H1 (cell line): ENCODE data around the gene GALP. TPM values are rescaled to one million over a fixed set of nuclear protein-coding genes. Genes with fewer than 3 reads are reported as not detected.

Experiments used
- CTCF ChIA-PET: fragments of 300-600 bp; sonication (Branson Sonifier 250); formaldehyde crosslinking; loops from one replicate; lab custom pipeline; 2021; ENCODE audit not compliant: partially characterized antibody; lab: Charles Lee
- POLR2A ChIA-PET: fragments of 300-600 bp; sonication (Branson Sonifier 250); formaldehyde crosslinking; loops from one replicate; lab custom pipeline; 2021; ENCODE audit warnings: inconsistent platforms; ENCODE audit not compliant: partially characterized antibody; lab: Charles Lee
- DNase-seq, 2 experiments: peaks; one replicate each; pipeline versions ENCODE4 v3.0.0 to v3.0.0-alpha.2; 2010 to 2022; ENCODE audit warnings: low spot score in 2 of 2, low read depth in 1 of 2, mixed read lengths in 1 of 2
- FAIRE-seq: peaks from 2 replicates; lab custom pipeline; 2011; peaks lifted over from hg19 to GRCh38; lab: Jason Lieb, UNC
- H2AFZ ChIP-seq: 2 replicates; pipeline ENCODE4 v1.8.1; 2012; ENCODE audit warnings: low read length, inconsistent platforms
- H2AK5ac ChIP-seq: 2 replicates; pipeline ENCODE4 v1.6.1; 2013; ENCODE audit warnings: low read depth, low read length
- H2BK120ac ChIP-seq: replicated peaks from 2 replicates; pipeline ENCODE3; 2013; ENCODE audit warnings: low read depth, low read length, inconsistent platforms
- H2BK12ac ChIP-seq: 2 replicates; pipeline ENCODE4 v1.6.1; 2013; ENCODE audit warnings: low read depth, low read length
- H2BK15ac ChIP-seq: 2 replicates; pipeline ENCODE4 v1.6.1; 2013; ENCODE audit warnings: low read length
- H2BK20ac ChIP-seq: 2 replicates; pipeline ENCODE4 v1.6.1; 2013; ENCODE audit warnings: low read length
- H2BK5ac ChIP-seq: 2 replicates; pipeline ENCODE4 v1.6.1; 2013; ENCODE audit warnings: low read depth, low read length
- H3K14ac ChIP-seq: 2 replicates; pipeline ENCODE4 v1.6.1; 2013; ENCODE audit warnings: inconsistent platforms; ENCODE audit not compliant: insufficient read length
- H3K18ac ChIP-seq: 2 replicates; pipeline ENCODE4 v1.6.1; 2013; ENCODE audit warnings: low read length; ENCODE audit errors: extremely low read depth
- H3K23ac ChIP-seq: 2 replicates; pipeline ENCODE4 v1.6.1; 2013; ENCODE audit warnings: inconsistent platforms; ENCODE audit not compliant: insufficient read length
- H3K23me2 ChIP-seq: 2 replicates; pipeline ENCODE4 v1.6.1; 2013; ENCODE audit warnings: low read depth, low read length
- H3K27ac ChIP-seq: 2 replicates; pipeline ENCODE4 v1.6.1; 2011; ENCODE audit warnings: low read depth, low read length, inconsistent platforms
- H3K27me3 ChIP-seq, 4 experiments: replicated peaks in 1 of 4; 1 replicate in 1 of 4; 2 replicates in 3 of 4; pipeline versions ENCODE4 v1.6.1 to v1.8.1; 2011 to 2013; ENCODE audit warnings: low read length in 3 of 4, mild to moderate bottlenecking in 3 of 4, inconsistent platforms in 2 of 4, mixed read lengths in 2 of 4, moderate library complexity in 1 of 4; ENCODE audit not compliant: control insufficient read depth in 3 of 4, insufficient read depth in 3 of 4; ENCODE audit errors: extremely low read depth in 1 of 4
- H3K36me3 ChIP-seq, 4 experiments: 2 replicates each; pipeline versions ENCODE4 v1.6.1 to v1.8.1; 2011 to 2013; ENCODE audit warnings: mild to moderate bottlenecking in 4 of 4, low read length in 3 of 4, moderate library complexity in 2 of 4, control low read depth in 1 of 4, inconsistent platforms in 1 of 4; ENCODE audit not compliant: insufficient read depth in 4 of 4, control insufficient read depth in 2 of 4
- H3K4ac ChIP-seq: replicated peaks from 2 replicates; pipeline ENCODE3; 2013; ENCODE audit warnings: low read length, low read depth, mixed read lengths, inconsistent platforms; ENCODE audit not compliant: insufficient read length
- H3K4me1 ChIP-seq, 4 experiments: replicated peaks in 1 of 4; 1 replicate in 1 of 4; 2 replicates in 3 of 4; pipeline versions ENCODE4 v1.6.1 to v1.8.1; 2011 to 2013; ENCODE audit warnings: low read length in 3 of 4, inconsistent platforms in 2 of 4, mixed read lengths in 1 of 4; ENCODE audit not compliant: insufficient read depth in 4 of 4, control insufficient read depth in 3 of 4
- H3K4me2 ChIP-seq, 2 experiments: 2 replicates each; pipeline versions ENCODE4 v1.6.1 to v1.8.1; 2011 to 2013; ENCODE audit warnings: low read depth in 2 of 2, low read length in 2 of 2, control low read depth in 1 of 2, inconsistent platforms in 1 of 2, mild to moderate bottlenecking in 1 of 2; ENCODE audit not compliant: insufficient read depth in 1 of 2
- H3K4me3 ChIP-seq, 4 experiments: fragments of 200-600, 300-600 bp in 1 of 4; sonication (generic), shearing (Covaris generic), sonication (Bioruptor Twin) in 1 of 4; 2 replicates each; pipeline versions ENCODE4 v1.5.1 to v1.8.1; 2011 to 2016; ENCODE audit warnings: low read length in 4 of 4, low read depth in 3 of 4, control low read depth in 2 of 4, inconsistent platforms in 2 of 4, mild to moderate bottlenecking in 2 of 4, mixed read lengths in 1 of 4, moderate library complexity in 1 of 4; ENCODE audit not compliant: insufficient read depth in 2 of 4; ENCODE audit errors: extremely low read depth in 1 of 4
- H3K56ac ChIP-seq: replicated peaks from 2 replicates; pipeline ENCODE3; 2013; ENCODE audit warnings: low read depth, mild to moderate bottlenecking, mixed read lengths, low read length, inconsistent platforms; ENCODE audit not compliant: insufficient read length
- H3K79me1 ChIP-seq: 2 replicates; pipeline ENCODE4 v1.6.1; 2013; ENCODE audit warnings: low read depth, low read length, control low read depth
- H3K79me2 ChIP-seq, 2 experiments: 2 replicates each; pipeline versions ENCODE4 v1.6.1 to v1.8.1; 2012 to 2013; ENCODE audit warnings: low read length in 2 of 2, mild to moderate bottlenecking in 2 of 2, inconsistent platforms in 1 of 2; ENCODE audit not compliant: insufficient read depth in 2 of 2, control insufficient read depth in 1 of 2
- H3K9ac ChIP-seq, 4 experiments: replicated peaks in 1 of 4; 1 replicate in 1 of 4; 2 replicates in 3 of 4; pipeline versions ENCODE4 v1.6.1 to v1.8.1; 2011 to 2013; ENCODE audit warnings: low read depth in 3 of 4, low read length in 3 of 4, control low read depth in 2 of 4, mild to moderate bottlenecking in 2 of 4, moderate library complexity in 2 of 4, inconsistent platforms in 1 of 4; ENCODE audit errors: extremely low read depth in 1 of 4
- H3K9me3 ChIP-seq, 2 experiments: 2 replicates each; pipeline versions ENCODE4 v1.6.1 to v1.8.1; 2012 to 2013; ENCODE audit warnings: mild to moderate bottlenecking in 2 of 2, moderate library complexity in 2 of 2, control low read depth in 1 of 2, inconsistent platforms in 1 of 2, low read depth in 1 of 2, low read length in 1 of 2, mixed read lengths in 1 of 2; ENCODE audit not compliant: insufficient read depth in 2 of 2
- H4K20me1 ChIP-seq, 2 experiments: replicated peaks in 1 of 2; 2 replicates each; pipeline versions ENCODE3 to v1.8.1; 2011 to 2013; ENCODE audit warnings: inconsistent platforms in 2 of 2, low read length in 2 of 2, mild to moderate bottlenecking in 1 of 2; ENCODE audit not compliant: insufficient read depth in 2 of 2, control insufficient read depth in 1 of 2
- H4K5ac ChIP-seq: 2 replicates; pipeline ENCODE4 v1.6.1; 2013; ENCODE audit warnings: low read length, low read depth, mixed read lengths, inconsistent platforms; ENCODE audit not compliant: insufficient read length
- H4K8ac ChIP-seq: 2 replicates; pipeline ENCODE4 v1.8.0; 2013; ENCODE audit warnings: mild to moderate bottlenecking, moderate library complexity, low read length, inconsistent platforms; ENCODE audit not compliant: insufficient read depth; ENCODE audit errors: extremely low read depth
- H4K91ac ChIP-seq: replicated peaks from 2 replicates; pipeline ENCODE3; 2013; ENCODE audit warnings: low read length, mixed read lengths, inconsistent platforms; ENCODE audit not compliant: insufficient read length
- BCL11A ChIP-seq, 2 experiments: IDR thresholded peaks; one replicate each; pipeline ENCODE4 v1.6.1; 2011; ENCODE audit warnings: low read depth in 2 of 2, low read length in 2 of 2, mild to moderate bottlenecking in 2 of 2
- CTCF ChIP-seq, 3 experiments: IDR thresholded peaks; 1 replicate in 2 of 3; 2 replicates in 1 of 3; pipeline versions ENCODE4 v1.5.1 to v1.6.1; 2011; ENCODE audit warnings: low read length in 3 of 3, mild to moderate bottlenecking in 3 of 3, inconsistent platforms in 2 of 3, low read depth in 1 of 3, moderate library complexity in 1 of 3; ENCODE audit not compliant: insufficient read depth in 1 of 3; ENCODE audit errors: control extremely low read depth in 1 of 3
- E2F6 ChIP-seq: IDR thresholded peaks from 2 replicates; pipeline ENCODE4 v1.6.1; 2012; ENCODE audit warnings: inconsistent platforms
- KDM5A ChIP-seq: fragments of 200-600 bp; IDR thresholded peaks from 2 replicates; pipeline ENCODE4 v1.7.1; 2012; ENCODE audit warnings: mild to moderate bottlenecking, low read length, inconsistent platforms, mixed read lengths
- PHF8 ChIP-seq: fragments of 200-600 bp; sonication (generic); conservative IDR thresholded peaks from 2 replicates; pipeline ENCODE4 v1.7.1; 2012; ENCODE audit warnings: low read depth, mild to moderate bottlenecking, inconsistent platforms, low read length, moderate library complexity
- RNF2 ChIP-seq: fragments of 200-900, 300-1000 bp; sonication (generic); IDR thresholded peaks from 2 replicates; pipeline ENCODE4 v1.7.1; 2016; ENCODE audit warnings: borderline replicate concordance, low read depth, mild to moderate bottlenecking, antibody characterized with exemption, low read length; ENCODE audit not compliant: poor library complexity, severe bottlenecking; ENCODE audit errors: missing control alignments
- SIN3A ChIP-seq, 2 experiments: IDR thresholded peaks in 1 of 2; conservative IDR thresholded peaks in 1 of 2; 2 replicates each; pipeline ENCODE4 v1.6.1; 2011 to 2012; ENCODE audit warnings: low read length in 2 of 2, improper control_type of control experiment in 1 of 2, low read depth in 1 of 2, mild to moderate bottlenecking in 1 of 2
- TAF1 ChIP-seq: IDR thresholded peaks from 2 replicates; pipeline ENCODE4 v1.6.1; 2011; ENCODE audit warnings: mild to moderate bottlenecking, low read depth, low read length
- WGBS, 2 experiments: shearing (Covaris generic) in 1 of 2; methylation state at CpG; one replicate each; pipeline versions ENCODE4 v1.1.6 to v1.1.7; 2013 to 2015; ENCODE audit warnings: low lambda C conversion rate in 2 of 2, mixed read lengths in 2 of 2, inconsistent platforms in 1 of 2, low coverage in 1 of 2, missing lambda C conversion rate in 1 of 2; ENCODE audit not compliant: insufficient replicate concordance in 2 of 2, insufficient coverage in 1 of 2, insufficient read length in 1 of 2; ENCODE audit errors: extremely low coverage in 1 of 2, missing lambda C conversion rate in 1 of 2; 5-methylcytosine and 5-hydroxymethylcytosine counted together
- polyA plus RNA-seq, 7 experiments: library from polyadenylated mRNA; depleted of rRNA in 3 of 7; stranded (reverse) in 5 of 7; unstranded in 2 of 7; fragments of >200 nt in 5 of 7; fragments of 200-250 nt in 2 of 7; gene quantifications; 1 replicate in 5 of 7; 2 replicates in 1 of 7; 4 replicates in 1 of 7; pipeline versions ENCODE4 v1.2.1 to v1.2.3, GENCODE V29; 2011 to 2013; ENCODE audit warnings: missing spikeins in 2 of 7, mixed read lengths in 2 of 7
- total RNA-seq: library from RNA; stranded (reverse); fragmentation: NEBNext Ultra II Directional; extraction: Animal tissue kit (Norgen Biotek cat#: 25700); gene quantifications from 2 replicates; pipeline ENCODE4 v1.2.1, GENCODE V29; 2021

GALP gene
- total and polyA plus RNA-seq, 2 of the 8 experiments (the other 6 are each of a cell fraction or from before 2014, with no cell fraction given) = 0.14 TPM; not detected in 1

- Histone ChIP-seq H2AFZ (no peak overlapping the region), H3K27ac (no peak overlapping the region), H3K27me3 (no peaks in the 10 kb centered on the region), H3K9me3 (no peaks in the 10 kb centered on the region), H4K91ac (no peak overlapping the region), H2BK120ac (no peak overlapping the region), H3K4me2 (no peak overlapping the region), H3K4me3 (no peak overlapping the region), H3K36me3 (peaks cover 3 to 19% (median 12%) of the 10 kb centered on the region in 4 experiments; a peak in 6 of 8 replicates), H3K56ac (no peak overlapping the region), H3K4ac (no peak overlapping the region), H2BK20ac (no peak overlapping the region), H3K4me1 (peaks cover 0 to 2% (median 0%) of the 10 kb centered on the region in 4 experiments; a peak in 1 of 7 replicates), H4K5ac (no peak overlapping the region), H3K9ac (no peak overlapping the region), H2BK15ac (no peak overlapping the region), H2BK5ac (no peak overlapping the region), H3K18ac (no peak overlapping the region), H3K23ac (no peak overlapping the region), H2BK12ac (no peak overlapping the region), H2AK5ac (no peak overlapping the region), H3K79me2 (no peaks in the 10 kb centered on the region), H4K20me1 (peaks cover 0 to 9% of the 10 kb centered on the region in 2 experiments), H3K23me2 (peaks cover 7% of the 10 kb centered on the region; the same call in 1 of the 2 replicates), H4K8ac (no peak overlapping the region), H3K79me1 (peaks cover 4% of the 10 kb centered on the region; the same call in 1 of the 2 replicates), H3K14ac (no peak overlapping the region)
- no peak for DNase-seq
- POLR2A ChIA-PET = no interaction called here
- 89% methylated on average over 47 of the region's 69 CpGs; no CpG with 5 or more reads in 1 of the 2 experiments for WGBS, 2 experiments
- FAIRE-seq = no peak
- CTCF ChIA-PET = interaction anchor here (0.6 to 2.1 kb wide), 4 partner anchors 8 to 241 kb away, joined by 3 to 11 read pairs (median 6); no protein-coding TSS in a partner anchor
- TF ChIP-seq SIN3A (conservative IDR thresholded peaks at IDR 0.05 in 1 of 2, IDR thresholded peaks at IDR 0.05 in 1 of 2; ENCODE audit: low read depth in 1 of 2, low read length in 2 of 2) = no peak
- TF ChIP-seq KDM5A = no peak
- TF ChIP-seq BCL11A (IDR thresholded peaks at IDR 0.05; ENCODE audit: low read depth in 2 of 2, low read length in 2 of 2) = no peak
- TF ChIP-seq TAF1 = no peak
- no peak for TF ChIP-seq RNF2
- TF ChIP-seq CTCF (IDR thresholded peaks at IDR 0.05; ENCODE audit: control extremely low read depth in 1 of 3, insufficient read depth in 1 of 3, low read depth in 1 of 3, low read length in 3 of 3) = no peak
- no peak for TF ChIP-seq PHF8
- no peak for TF ChIP-seq E2F6
Measured at GRCh38 chr19:56159622-56160271, 16.1 kb upstream of the GALP start.
